ENCODE measurements around the gene TBC1D30.

DNA sequence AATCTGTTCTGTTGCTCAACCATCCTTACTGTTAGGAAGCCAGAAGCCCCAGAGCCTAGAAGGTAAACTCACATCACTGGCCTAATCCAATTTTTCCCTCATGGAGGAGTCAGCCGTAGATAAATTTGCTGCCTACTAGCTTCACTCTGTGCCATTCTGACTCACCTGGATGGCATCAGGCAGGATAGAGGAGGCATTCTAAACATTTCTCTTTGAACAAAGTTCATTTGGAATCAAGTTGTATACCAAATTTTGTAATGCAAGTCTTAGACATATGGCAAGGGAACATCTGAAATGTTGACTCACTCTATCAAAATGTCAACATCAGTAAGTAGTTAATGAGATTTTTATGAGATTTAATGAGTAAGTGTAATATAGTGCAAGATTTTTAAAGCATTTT is 13.6 kb upstream of the TBC1D30 start:
- TF ChIP-seq, protein P1, sequence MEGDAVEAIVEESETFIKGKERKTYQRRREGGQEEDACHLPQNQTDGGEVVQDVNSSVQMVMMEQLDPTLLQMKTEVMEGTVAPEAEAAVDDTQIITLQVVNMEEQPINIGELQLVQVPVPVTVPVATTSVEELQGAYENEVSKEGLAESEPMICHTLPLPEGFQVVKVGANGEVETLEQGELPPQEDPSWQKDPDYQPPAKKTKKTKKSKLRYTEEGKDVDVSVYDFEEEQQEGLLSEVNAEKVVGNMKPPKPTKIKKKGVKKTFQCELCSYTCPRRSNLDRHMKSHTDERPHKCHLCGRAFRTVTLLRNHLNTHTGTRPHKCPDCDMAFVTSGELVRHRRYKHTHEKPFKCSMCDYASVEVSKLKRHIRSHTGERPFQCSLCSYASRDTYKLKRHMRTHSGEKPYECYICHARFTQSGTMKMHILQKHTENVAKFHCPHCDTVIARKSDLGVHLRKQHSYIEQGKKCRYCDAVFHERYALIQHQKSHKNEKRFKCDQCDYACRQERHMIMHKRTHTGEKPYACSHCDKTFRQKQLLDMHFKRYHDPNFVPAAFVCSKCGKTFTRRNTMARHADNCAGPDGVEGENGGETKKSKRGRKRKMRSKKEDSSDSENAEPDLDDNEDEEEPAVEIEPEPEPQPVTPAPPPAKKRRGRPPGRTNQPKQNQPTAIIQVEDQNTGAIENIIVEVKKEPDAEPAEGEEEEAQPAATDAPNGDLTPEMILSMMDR (IDR thresholded peaks at IDR 0.05), result no peak
- TF ChIP-seq POLR2A (IDR thresholded peaks at IDR 0.05) (no peak), EP300 (IDR thresholded peaks at IDR 0.05) (no peak)

All from tibial nerve (tissue), 4 donors.